Measurements from ENCODE around the gene RNF2. TPM values are rescaled to one million over a fixed set of nuclear protein-coding genes. Genes with fewer than 3 reads are reported as not detected.

The RNF2 gene
- total and polyA plus RNA-seq, 2 donors (not counting 3 experiments of a cell fraction or from before 2014, with no cell fraction given): 13.6 to 30.6 TPM

DNA sequence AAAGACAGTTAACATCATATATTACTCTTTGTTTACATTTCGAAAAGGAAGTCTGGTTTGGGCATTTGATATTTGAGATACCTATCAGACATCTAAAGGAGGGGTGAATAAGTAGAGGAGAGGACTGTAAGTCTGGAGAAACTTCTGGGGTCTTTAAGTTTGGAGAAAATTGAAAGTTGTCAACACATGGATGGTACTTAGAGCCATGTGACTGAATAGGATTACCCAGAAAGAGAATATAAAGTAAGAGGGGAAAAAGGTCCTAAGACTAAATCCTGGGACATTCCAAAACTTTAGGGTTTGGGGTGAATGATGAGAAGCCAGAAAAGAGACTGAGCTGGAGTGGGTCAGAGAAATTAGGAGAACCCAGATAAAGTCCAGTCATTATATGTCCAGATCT, 10.1 kb upstream of the RNF2 start:
- no peak overlapping the region for H3K4me2 ChIP-seq (ENCODE audit: insufficient read depth, low read length)
- no peak overlapping the region for H3K9ac ChIP-seq (replicated peaks; ENCODE audit: extremely low read depth, insufficient read depth, low read length)
- FAIRE-seq (no peak), DNase-seq (ENCODE audit: low read depth, low spot score) (no peak)
- H2AFZ ChIP-seq (ENCODE audit: low read depth, low read length): no peak overlapping the region
- no peaks in the 10 kb centered on the region for H3K36me3 ChIP-seq (ENCODE audit: control insufficient read depth in 2 of 2, extremely low read depth in 1 of 2, insufficient read depth in 2 of 2, low read length in 2 of 2)
- no peaks in the 10 kb centered on the region for H3K4me1 ChIP-seq (ENCODE audit: control insufficient read depth, extremely low read depth, insufficient read depth, low read length)
- H3K9me1 ChIP-seq (replicated peaks; ENCODE audit: control insufficient read depth, extremely low read depth, insufficient read depth, low read length): no peaks in the 10 kb centered on the region
- no TSS peak for BruUV-seq (replicated peaks)
- TF ChIP-seq, protein P1, sequence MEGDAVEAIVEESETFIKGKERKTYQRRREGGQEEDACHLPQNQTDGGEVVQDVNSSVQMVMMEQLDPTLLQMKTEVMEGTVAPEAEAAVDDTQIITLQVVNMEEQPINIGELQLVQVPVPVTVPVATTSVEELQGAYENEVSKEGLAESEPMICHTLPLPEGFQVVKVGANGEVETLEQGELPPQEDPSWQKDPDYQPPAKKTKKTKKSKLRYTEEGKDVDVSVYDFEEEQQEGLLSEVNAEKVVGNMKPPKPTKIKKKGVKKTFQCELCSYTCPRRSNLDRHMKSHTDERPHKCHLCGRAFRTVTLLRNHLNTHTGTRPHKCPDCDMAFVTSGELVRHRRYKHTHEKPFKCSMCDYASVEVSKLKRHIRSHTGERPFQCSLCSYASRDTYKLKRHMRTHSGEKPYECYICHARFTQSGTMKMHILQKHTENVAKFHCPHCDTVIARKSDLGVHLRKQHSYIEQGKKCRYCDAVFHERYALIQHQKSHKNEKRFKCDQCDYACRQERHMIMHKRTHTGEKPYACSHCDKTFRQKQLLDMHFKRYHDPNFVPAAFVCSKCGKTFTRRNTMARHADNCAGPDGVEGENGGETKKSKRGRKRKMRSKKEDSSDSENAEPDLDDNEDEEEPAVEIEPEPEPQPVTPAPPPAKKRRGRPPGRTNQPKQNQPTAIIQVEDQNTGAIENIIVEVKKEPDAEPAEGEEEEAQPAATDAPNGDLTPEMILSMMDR (IDR thresholded peaks at IDR 0.05; ENCODE audit: extremely low read depth in 1 of 2, insufficient read depth in 1 of 2, low read depth in 1 of 2, low read length in 2 of 2): no peak
- TF ChIP-seq POLR2AphosphoS5 (IDR thresholded peaks at IDR 0.05; ENCODE audit: insufficient read depth, low read depth, low read length) (no peak), GATA2 (IDR thresholded peaks at IDR 0.05; ENCODE audit: insufficient read depth, insufficient read length, low read depth, low read length) (no peak)
- no peaks in the 10 kb centered on the region for H3K79me2 ChIP-seq (ENCODE audit: control insufficient read depth, insufficient read depth, low read length)
- POLR2A ChIA-PET: no interaction called here
- no peaks in the 10 kb centered on the region for H3K9me3 ChIP-seq (replicated peaks; ENCODE audit: control insufficient read depth, insufficient read depth, low read length)
- CTCF ChIA-PET: interaction anchor here (0.9 kb wide), 1 partner anchor 135 kb away, joined by 5 read pairs; no protein-coding TSS in a partner anchor
- no peak overlapping the region for H3K27ac ChIP-seq (ENCODE audit: insufficient read depth, low read depth, low read length)
- no peaks in the 10 kb centered on the region for H4K20me1 ChIP-seq (replicated peaks; ENCODE audit: control insufficient read depth, extremely low read depth, insufficient read depth, low read length)
- intact Hi-C loops (cut with micrococcal nuclease): no loop called here
- peaks cover 0 to 7% of the 10 kb centered on the region in 2 experiments for H3K27me3 ChIP-seq (ENCODE audit: control insufficient read depth in 2 of 2, insufficient read depth in 2 of 2, low read length in 2 of 2)
- dilution Hi-C loops (cut with MboI; ENCODE audit: extremely low pct_ligation_motif_present, low sequenced_read_pairs): no loop called here
- H3K4me3 ChIP-seq (replicated peaks in 1 of 3; ENCODE audit: insufficient read depth in 1 of 3, low read depth in 1 of 3, low read length in 3 of 3): no peak overlapping the region

DNA sequence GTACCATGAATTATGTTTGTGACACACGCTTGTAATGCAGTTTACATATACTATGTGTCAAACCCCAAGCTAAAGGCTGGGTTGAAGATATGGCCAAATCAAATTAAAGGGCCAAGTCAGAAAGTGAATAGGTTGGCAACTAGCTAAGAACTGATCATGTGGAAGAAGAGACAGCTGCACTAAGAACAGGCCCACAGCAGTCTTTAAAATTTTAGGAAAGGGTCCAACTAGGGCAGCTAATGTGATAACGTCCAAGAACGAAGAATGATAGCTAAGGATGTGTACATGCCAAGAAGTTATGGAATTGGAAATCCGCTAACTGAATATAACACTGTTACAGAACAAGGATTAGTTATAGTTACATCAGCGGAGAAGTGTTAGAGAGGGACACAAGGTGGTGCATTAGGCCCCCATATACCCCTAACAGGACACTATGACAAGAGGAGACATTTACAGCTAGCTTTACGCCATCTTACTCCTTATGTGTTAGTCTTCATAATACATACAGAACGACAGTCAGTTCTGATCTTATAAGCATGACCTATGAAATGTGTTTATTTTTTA, 6.5 kb upstream of the RNF2 start:
- FAIRE-seq (no peak), DNase-seq (ENCODE audit: low read depth, low spot score) (no peak)
- BruUV-seq (replicated peaks): no TSS peak
- POLR2A ChIA-PET: no interaction called here
- Histone ChIP-seq H3K36me3 (ENCODE audit: control insufficient read depth in 2 of 2, extremely low read depth in 1 of 2, insufficient read depth in 2 of 2, low read length in 2 of 2) (no peaks in the 10 kb centered on the region), H3K79me2 (ENCODE audit: control insufficient read depth, insufficient read depth, low read length) (no peaks in the 10 kb centered on the region), H3K4me3 (replicated peaks in 1 of 3; ENCODE audit: insufficient read depth in 1 of 3, low read depth in 1 of 3, low read length in 3 of 3) (no peak overlapping the region), H3K9me3 (replicated peaks; ENCODE audit: control insufficient read depth, insufficient read depth, low read length) (no peaks in the 10 kb centered on the region), H3K4me1 (ENCODE audit: control insufficient read depth, extremely low read depth, insufficient read depth, low read length) (no peaks in the 10 kb centered on the region), H3K27me3 (ENCODE audit: control insufficient read depth in 2 of 2, insufficient read depth in 2 of 2, low read length in 2 of 2) (peaks cover 0 to 7% of the 10 kb centered on the region in 2 experiments), H3K9me1 (replicated peaks; ENCODE audit: control insufficient read depth, extremely low read depth, insufficient read depth, low read length) (no peaks in the 10 kb centered on the region), H3K9ac (replicated peaks; ENCODE audit: extremely low read depth, insufficient read depth, low read length) (no peak overlapping the region), H3K27ac (ENCODE audit: insufficient read depth, low read depth, low read length) (no peak overlapping the region), H4K20me1 (replicated peaks; ENCODE audit: control insufficient read depth, extremely low read depth, insufficient read depth, low read length) (no peaks in the 10 kb centered on the region), H3K4me2 (ENCODE audit: insufficient read depth, low read length) (no peak overlapping the region), H2AFZ (ENCODE audit: low read depth, low read length) (no peak overlapping the region)
- TF ChIP-seq EZH2 (IDR thresholded peaks at IDR 0.05; ENCODE audit: borderline replicate concordance, low read depth, low read length, severe bottlenecking): no peak
- TF ChIP-seq, protein P1 (IDR thresholded peaks at IDR 0.05; ENCODE audit: extremely low read depth in 1 of 2, insufficient read depth in 1 of 2, low read depth in 1 of 2, low read length in 2 of 2): no peak
- TF ChIP-seq MAX (IDR thresholded peaks at IDR 0.05; ENCODE audit: insufficient read depth, insufficient read length): no peak
- TF ChIP-seq FOS (IDR thresholded peaks at IDR 0.05; ENCODE audit: borderline replicate concordance, insufficient read depth, low read length): no peak
- no peak for TF ChIP-seq POLR2A (IDR thresholded peaks at IDR 0.05; ENCODE audit: low read depth, low read length)
- TF ChIP-seq POLR2AphosphoS5 (IDR thresholded peaks at IDR 0.05; ENCODE audit: insufficient read depth, low read depth, low read length): no peak
- TF ChIP-seq JUN (IDR thresholded peaks at IDR 0.05; ENCODE audit: borderline replicate concordance, insufficient read depth, insufficient read length, low read depth): no peak
- TF ChIP-seq GATA2 (IDR thresholded peaks at IDR 0.05; ENCODE audit: insufficient read depth, insufficient read length, low read depth, low read length): no peak
- TF ChIP-seq MYC (IDR thresholded peaks at IDR 0.05; ENCODE audit: low read depth, low read length): no peak
- intact Hi-C loops (cut with micrococcal nuclease): no loop called here
- CTCF ChIA-PET: no interaction called here
- dilution Hi-C loops (cut with MboI; ENCODE audit: extremely low pct_ligation_motif_present, low sequenced_read_pairs): no loop called here
